Mammary microvascular endothelial cell (primary cell): ENCODE data around the gene OMD. TPM values are rescaled to one million over a fixed set of nuclear protein-coding genes. Genes with fewer than 3 reads are reported as not detected.

Source experiments
- total RNA-seq: library from RNA; depleted of rRNA; stranded (reverse); fragments of >200 nt; gene quantifications from 2 replicates; pipeline ENCODE4 v1.2.3, GENCODE V29; 2015

The OMD gene
- not detected in 2 replicates for total RNA-seq

GRCh38 chr9:92424340-92424739 lies at the start of gene OMD:
Gene OMD (minus strand): TSS chr9:92424471. CDS start chr9:92417558, 6,913 bp downstream.

GRCh38 chr9:92404042-92404836 lies 20.0 kb downstream of the OMD start, which contains the start of gene OGN:
Gene OGN (minus strand): TSS chr9:92404578. CDS start chr9:92403407, 1,171 bp downstream.

Other genes starting within 250 kb of the OMD start
- gene IARS1, start 130.8 kb downstream of the OMD start, total RNA-seq, result 133 and 141 TPM in 2 replicates
- 20.2 and 22.5 TPM in 2 replicates for gene NOL8, start 99.1 kb downstream of the OMD start, total RNA-seq
- gene CENPP, start 98.5 kb downstream of the OMD start, total RNA-seq, result 8.7 and 10.7 TPM in 2 replicates
- not detected in 2 replicates for gene OGN, start 19.9 kb downstream of the OMD start, total RNA-seq
- 0.07 TPM in 1 of 2 replicates, not detected in the other for gene ASPN, start 58.0 kb upstream of the OMD start, total RNA-seq
- gene ECM2, start 111.5 kb upstream of the OMD start, total RNA-seq, result not detected in 2 replicates
- 18.5 and 20.1 TPM in 2 replicates for gene IPPK, start 245.7 kb upstream of the OMD start, total RNA-seq